OCI-LY1 (cell line): Measurements from ENCODE around the gene ABCD3.

Experiments
- H2AFZ ChIP-seq: fragments of 200-600 bp; sonication (generic), shearing (Covaris generic); 2 replicates; pipeline ENCODE4 v1.6.0; 2014; ENCODE audit warnings: antibody characterized with exemption, mild to moderate bottlenecking, low read length
- H3F3A ChIP-seq: fragments of 200-600 bp; sonication (generic), shearing (Covaris generic); 2 replicates; pipeline ENCODE4 v1.6.0; 2014; ENCODE audit warnings: mild to moderate bottlenecking, antibody characterized with exemption, low read length, moderate library complexity; ENCODE audit not compliant: insufficient read depth
- H3K27ac ChIP-seq: fragments of 200-600 bp; sonication (generic); 2 replicates; pipeline ENCODE4 v1.5.1; 2014; ENCODE audit warnings: low read length, mixed run types, mild to moderate bottlenecking, low read depth; ENCODE audit not compliant: poor library complexity, severe bottlenecking
- H3K27me3 ChIP-seq: fragments of 200-600 bp; sonication (generic); 2 replicates; pipeline ENCODE4 v1.6.0; 2014; ENCODE audit warnings: antibody characterized with exemption, mild to moderate bottlenecking, low read length, moderate library complexity; ENCODE audit not compliant: insufficient read depth
- H3K36me3 ChIP-seq: fragments of 200-600 bp; sonication (generic); 2 replicates; pipeline ENCODE4 v1.6.1; 2014; ENCODE audit warnings: mild to moderate bottlenecking, antibody characterized with exemption, low read length, moderate library complexity, mixed read lengths; ENCODE audit not compliant: insufficient read depth
- H3K4me1 ChIP-seq: fragments of 200-600 bp; sonication (generic); 2 replicates; pipeline ENCODE4 v1.5.1; 2014; ENCODE audit warnings: mild to moderate bottlenecking, low read length, moderate library complexity; ENCODE audit not compliant: insufficient read depth, severe bottlenecking
- H3K4me2 ChIP-seq: fragments of 200-600 bp; sonication (generic), shearing (Covaris generic); 2 replicates; pipeline ENCODE4 v1.6.1; 2014; ENCODE audit warnings: low read length
- H3K4me3 ChIP-seq: fragments of 200-600 bp; sonication (generic); 2 replicates; pipeline ENCODE4 v1.5.1; 2014; ENCODE audit warnings: low read length, low read depth, mild to moderate bottlenecking, mixed read lengths; ENCODE audit not compliant: poor library complexity, severe bottlenecking
- H3K79me2 ChIP-seq: fragments of 200-600 bp; shearing (Covaris generic); 2 replicates; pipeline ENCODE4 v1.6.1; 2016; ENCODE audit warnings: mixed run types, low read length, mixed read lengths; ENCODE audit not compliant: insufficient read depth
- H3K9ac ChIP-seq: fragments of 200-600 bp; sonication (generic), shearing (Covaris generic); 2 replicates; pipeline ENCODE4 v1.6.1; 2014; ENCODE audit warnings: mild to moderate bottlenecking, low read length, mixed read lengths
- H3K9me2 ChIP-seq: fragments of 200-600 bp; sonication (generic), shearing (Covaris generic); 2 replicates; pipeline ENCODE4 v1.6.1; 2014; ENCODE audit warnings: low read depth, mild to moderate bottlenecking, low read length, mixed read lengths
- H3K9me3 ChIP-seq: fragments of 200-600 bp; shearing (Covaris generic); 2 replicates; pipeline ENCODE4 v1.6.1; 2014; ENCODE audit warnings: low read length, mixed read lengths
- H4K20me1 ChIP-seq: fragments of 200-600 bp; sonication (generic), shearing (Covaris generic); 2 replicates; pipeline ENCODE4 v1.6.0; 2016; ENCODE audit warnings: mild to moderate bottlenecking, low read length; ENCODE audit not compliant: insufficient read depth
- EZH2 ChIP-seq: fragments of 200-600 bp; sonication (generic), shearing (Covaris generic); IDR thresholded peaks from 2 replicates; pipeline ENCODE4 v1.8.0; 2017; ENCODE audit warnings: borderline replicate concordance, mixed run types, mild to moderate bottlenecking, antibody characterized with exemption, low read length, moderate library complexity, mixed read lengths
- TF ChIP-seq, protein P1 (sequence below): fragments of 200-600 bp; sonication (generic), shearing (Covaris generic); IDR thresholded peaks from 2 replicates; pipeline ENCODE4 v1.5.1; 2017; ENCODE audit warnings: mild to moderate bottlenecking, antibody characterized with exemption, low read length, moderate library complexity, mixed read lengths

Gene ABCD3

DNA sequence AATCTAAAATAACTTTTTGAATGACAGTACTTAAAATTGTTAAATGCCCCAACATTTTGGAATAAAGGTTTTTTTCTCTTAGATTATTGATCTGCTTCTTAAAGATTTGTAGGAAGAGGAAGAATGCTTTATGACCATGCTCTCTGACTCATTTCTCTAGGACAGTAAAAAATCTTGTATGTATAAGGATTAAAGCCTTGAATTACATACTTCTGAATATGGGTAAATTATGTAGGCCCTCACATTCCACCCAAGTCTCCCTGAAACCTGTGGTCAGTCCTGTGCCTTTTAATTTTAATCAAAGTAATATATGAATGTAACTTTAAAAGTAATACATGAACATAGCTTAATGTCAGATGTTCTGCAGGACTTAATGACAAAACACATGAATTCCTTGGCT is 50.5 kb downstream of the ABCD3 start:
- Histone ChIP-seq H3K4me1 (no peaks in the 10 kb centered on the region), H3F3A (no peaks in the 10 kb centered on the region), H3K27ac (no peak overlapping the region), H3K27me3 (no peaks in the 10 kb centered on the region), H3K79me2 (no peaks in the 10 kb centered on the region), H2AFZ (no peak overlapping the region), H3K36me3 (no peaks in the 10 kb centered on the region; the same call in 1 of the 2 replicates), H3K9me2 (no peaks in the 10 kb centered on the region), H3K9me3 (no peaks in the 10 kb centered on the region), H3K9ac (no peak overlapping the region), H4K20me1 (no peaks in the 10 kb centered on the region), H3K4me2 (no peak overlapping the region), H3K4me3 (no peak overlapping the region)
- no peak for TF ChIP-seq EZH2
- TF ChIP-seq, protein P1, sequence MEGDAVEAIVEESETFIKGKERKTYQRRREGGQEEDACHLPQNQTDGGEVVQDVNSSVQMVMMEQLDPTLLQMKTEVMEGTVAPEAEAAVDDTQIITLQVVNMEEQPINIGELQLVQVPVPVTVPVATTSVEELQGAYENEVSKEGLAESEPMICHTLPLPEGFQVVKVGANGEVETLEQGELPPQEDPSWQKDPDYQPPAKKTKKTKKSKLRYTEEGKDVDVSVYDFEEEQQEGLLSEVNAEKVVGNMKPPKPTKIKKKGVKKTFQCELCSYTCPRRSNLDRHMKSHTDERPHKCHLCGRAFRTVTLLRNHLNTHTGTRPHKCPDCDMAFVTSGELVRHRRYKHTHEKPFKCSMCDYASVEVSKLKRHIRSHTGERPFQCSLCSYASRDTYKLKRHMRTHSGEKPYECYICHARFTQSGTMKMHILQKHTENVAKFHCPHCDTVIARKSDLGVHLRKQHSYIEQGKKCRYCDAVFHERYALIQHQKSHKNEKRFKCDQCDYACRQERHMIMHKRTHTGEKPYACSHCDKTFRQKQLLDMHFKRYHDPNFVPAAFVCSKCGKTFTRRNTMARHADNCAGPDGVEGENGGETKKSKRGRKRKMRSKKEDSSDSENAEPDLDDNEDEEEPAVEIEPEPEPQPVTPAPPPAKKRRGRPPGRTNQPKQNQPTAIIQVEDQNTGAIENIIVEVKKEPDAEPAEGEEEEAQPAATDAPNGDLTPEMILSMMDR = no peak

DNA sequence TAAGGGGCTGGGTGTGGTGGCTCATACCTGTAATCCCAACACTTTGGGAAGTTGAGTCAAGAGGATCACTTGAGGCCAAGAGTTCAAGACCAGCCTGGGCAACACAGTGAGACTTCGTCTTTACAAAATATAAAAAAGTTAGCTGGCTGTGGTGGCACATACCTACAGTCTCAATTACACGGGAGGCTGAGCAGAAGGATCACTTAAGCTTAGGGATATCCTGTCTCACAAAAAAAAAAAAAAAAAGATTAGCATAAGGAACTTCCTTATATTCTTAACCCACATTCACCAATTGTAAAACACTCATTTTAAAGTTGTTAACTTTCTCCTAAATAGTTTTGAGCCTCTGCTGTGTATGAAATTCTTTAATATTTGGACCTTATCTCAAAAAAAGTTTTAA is 53.1 kb downstream of the ABCD3 start:
- Histone ChIP-seq H3K9ac (no peak overlapping the region), H3K27me3 (no peaks in the 10 kb centered on the region), H3K36me3 (no peaks in the 10 kb centered on the region), H2AFZ (no peak overlapping the region), H3K4me3 (no peak overlapping the region), H3F3A (no peaks in the 10 kb centered on the region), H4K20me1 (no peaks in the 10 kb centered on the region), H3K79me2 (no peaks in the 10 kb centered on the region), H3K4me2 (no peak overlapping the region), H3K9me3 (no peaks in the 10 kb centered on the region), H3K27ac (no peak overlapping the region), H3K9me2 (no peaks in the 10 kb centered on the region), H3K4me1 (no peaks in the 10 kb centered on the region)
- TF ChIP-seq, protein P1 = no peak
- TF ChIP-seq EZH2 = no peak

DNA sequence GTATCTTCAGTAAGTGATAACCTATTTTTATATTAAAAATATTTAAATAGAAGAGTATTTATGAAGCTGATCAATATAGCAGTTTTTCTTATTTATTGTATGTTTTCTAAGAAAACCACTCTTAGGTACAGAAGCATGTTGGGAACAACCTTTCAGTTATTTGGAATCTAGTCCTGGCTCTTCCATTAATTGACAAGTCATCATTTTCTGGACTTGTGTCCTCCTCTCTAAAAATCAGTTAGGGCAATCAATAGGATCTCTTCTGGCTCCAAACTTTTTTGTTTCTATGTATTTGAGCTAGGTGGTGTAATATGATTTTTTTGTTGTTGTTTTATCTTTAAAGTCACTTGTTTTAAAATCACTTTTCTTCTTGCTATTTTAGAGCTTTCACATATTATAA is 57.0 kb downstream of the ABCD3 start:
- Histone ChIP-seq H2AFZ (no peak overlapping the region), H3K4me3 (no peak overlapping the region), H3K4me2 (no peak overlapping the region), H3K36me3 (peaks cover 9% of the 10 kb centered on the region; the same call in 1 of the 2 replicates), H3K27me3 (no peaks in the 10 kb centered on the region), H3K79me2 (no peaks in the 10 kb centered on the region), H3K4me1 (no peaks in the 10 kb centered on the region), H3K27ac (no peak overlapping the region), H3K9me3 (no peaks in the 10 kb centered on the region), H4K20me1 (no peaks in the 10 kb centered on the region), H3K9ac (no peak overlapping the region), H3K9me2 (no peaks in the 10 kb centered on the region), H3F3A (no peaks in the 10 kb centered on the region)
- no peak for TF ChIP-seq EZH2
- TF ChIP-seq, protein P1 = no peak
